ENCODE measurements around the gene PTPRK.

The PTPRK gene

DNA sequence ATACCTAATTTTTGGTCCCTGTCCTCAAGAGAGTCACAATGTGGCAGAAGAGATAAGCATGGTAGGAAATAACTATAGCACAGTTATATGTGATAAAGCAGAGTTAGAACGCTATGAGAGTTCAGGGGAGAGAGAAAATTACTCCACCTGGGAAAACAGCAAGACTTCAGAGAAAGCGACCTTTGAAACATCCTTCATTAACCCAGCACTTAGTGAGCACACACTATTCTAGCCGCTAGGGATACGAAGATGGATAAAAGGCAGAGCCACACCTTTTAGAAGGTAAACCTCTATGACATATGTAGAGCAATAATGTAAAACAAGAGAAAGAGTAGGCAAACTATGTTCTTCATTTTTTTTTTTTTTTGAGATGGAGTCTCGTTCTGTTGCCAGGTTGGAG lies 264.3 kb downstream of the PTPRK start:
- no peak overlapping the region for H3K27ac ChIP-seq
- TF ChIP-seq, protein P1, sequence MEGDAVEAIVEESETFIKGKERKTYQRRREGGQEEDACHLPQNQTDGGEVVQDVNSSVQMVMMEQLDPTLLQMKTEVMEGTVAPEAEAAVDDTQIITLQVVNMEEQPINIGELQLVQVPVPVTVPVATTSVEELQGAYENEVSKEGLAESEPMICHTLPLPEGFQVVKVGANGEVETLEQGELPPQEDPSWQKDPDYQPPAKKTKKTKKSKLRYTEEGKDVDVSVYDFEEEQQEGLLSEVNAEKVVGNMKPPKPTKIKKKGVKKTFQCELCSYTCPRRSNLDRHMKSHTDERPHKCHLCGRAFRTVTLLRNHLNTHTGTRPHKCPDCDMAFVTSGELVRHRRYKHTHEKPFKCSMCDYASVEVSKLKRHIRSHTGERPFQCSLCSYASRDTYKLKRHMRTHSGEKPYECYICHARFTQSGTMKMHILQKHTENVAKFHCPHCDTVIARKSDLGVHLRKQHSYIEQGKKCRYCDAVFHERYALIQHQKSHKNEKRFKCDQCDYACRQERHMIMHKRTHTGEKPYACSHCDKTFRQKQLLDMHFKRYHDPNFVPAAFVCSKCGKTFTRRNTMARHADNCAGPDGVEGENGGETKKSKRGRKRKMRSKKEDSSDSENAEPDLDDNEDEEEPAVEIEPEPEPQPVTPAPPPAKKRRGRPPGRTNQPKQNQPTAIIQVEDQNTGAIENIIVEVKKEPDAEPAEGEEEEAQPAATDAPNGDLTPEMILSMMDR (conservative IDR thresholded peaks at IDR 0.05): no peak

DNA sequence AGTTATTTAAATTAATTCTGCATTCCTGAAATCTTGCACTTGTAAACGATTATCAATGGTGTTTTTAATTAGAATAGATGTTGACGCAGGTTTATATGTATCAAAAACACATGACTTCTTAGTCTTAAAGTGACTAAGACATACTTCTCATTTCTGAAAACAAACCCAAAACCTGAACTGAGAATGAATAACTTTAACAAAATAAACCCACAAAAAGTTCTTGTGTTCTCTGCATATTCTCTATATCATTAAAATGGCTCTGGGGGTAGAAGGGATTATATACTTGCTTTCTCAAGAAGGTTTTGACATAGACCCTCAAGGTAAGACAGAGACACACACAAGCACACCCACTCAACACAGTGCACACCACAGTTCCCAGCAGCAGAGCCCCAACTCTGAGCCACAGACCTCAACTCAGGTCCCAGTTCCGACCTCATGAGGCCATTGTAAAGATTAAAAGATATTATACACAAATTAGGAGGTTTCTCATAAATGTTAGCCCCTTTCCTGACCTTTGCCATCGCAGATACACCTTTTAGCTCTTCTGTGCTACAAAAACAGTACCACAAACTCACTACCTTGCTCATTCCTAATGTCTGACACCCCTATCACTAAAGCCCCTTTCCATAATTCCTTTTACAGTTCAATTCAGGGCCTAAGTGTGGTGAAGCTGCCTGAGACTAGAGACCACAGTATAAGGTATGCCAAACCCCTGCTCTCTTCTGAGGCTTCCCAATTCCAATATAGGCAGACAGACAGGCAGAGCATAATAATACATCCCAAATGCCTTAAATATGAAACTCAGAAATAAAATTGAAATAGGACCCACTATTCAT lies 267.8 kb downstream of the PTPRK start:
- TF ChIP-seq, protein P1 (conservative IDR thresholded peaks at IDR 0.05): no peak
- H3K27ac ChIP-seq: no peak overlapping the region

DNA sequence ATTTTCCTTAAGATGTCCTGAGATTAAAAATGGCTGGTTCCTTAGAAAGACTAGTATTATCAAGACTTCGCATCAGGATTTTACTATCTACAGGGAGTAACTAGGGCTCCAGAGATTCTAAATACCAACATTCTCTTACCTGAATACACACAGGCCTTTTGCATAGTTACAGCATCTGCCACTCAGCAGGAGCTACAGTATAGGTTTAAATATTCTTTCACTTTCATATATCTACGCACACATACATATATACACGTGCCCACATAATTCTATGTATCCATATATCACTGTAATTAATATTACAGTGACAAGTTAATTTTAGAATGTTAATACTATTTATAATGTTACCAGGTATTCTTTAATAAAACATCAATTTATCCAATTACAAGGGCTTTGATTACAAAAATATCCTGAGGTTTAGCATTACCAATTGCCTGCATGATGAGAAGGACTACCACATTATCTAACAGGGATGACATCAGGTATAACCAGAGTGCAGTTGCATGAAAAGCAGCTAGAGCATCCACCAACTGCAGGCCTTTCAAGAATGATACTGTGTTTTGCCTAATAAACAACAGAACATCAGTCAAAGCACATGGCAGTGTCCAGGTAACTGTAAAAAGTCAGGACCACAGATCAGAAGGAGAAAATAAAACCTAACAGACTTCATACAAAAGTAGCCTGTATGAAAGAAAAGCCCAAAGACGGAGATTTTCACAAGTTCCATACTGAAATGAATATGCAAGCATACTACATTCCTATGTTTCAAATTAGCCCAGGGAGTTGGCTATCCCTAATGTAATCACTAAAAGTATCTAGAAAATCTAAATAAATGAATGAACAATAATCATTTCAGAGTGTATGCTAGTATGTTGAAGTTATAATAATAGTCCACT lies 268.7 kb downstream of the PTPRK start:
- no peak overlapping the region for H3K27ac ChIP-seq
- TF ChIP-seq, protein P1 (conservative IDR thresholded peaks at IDR 0.05): no peak

DNA sequence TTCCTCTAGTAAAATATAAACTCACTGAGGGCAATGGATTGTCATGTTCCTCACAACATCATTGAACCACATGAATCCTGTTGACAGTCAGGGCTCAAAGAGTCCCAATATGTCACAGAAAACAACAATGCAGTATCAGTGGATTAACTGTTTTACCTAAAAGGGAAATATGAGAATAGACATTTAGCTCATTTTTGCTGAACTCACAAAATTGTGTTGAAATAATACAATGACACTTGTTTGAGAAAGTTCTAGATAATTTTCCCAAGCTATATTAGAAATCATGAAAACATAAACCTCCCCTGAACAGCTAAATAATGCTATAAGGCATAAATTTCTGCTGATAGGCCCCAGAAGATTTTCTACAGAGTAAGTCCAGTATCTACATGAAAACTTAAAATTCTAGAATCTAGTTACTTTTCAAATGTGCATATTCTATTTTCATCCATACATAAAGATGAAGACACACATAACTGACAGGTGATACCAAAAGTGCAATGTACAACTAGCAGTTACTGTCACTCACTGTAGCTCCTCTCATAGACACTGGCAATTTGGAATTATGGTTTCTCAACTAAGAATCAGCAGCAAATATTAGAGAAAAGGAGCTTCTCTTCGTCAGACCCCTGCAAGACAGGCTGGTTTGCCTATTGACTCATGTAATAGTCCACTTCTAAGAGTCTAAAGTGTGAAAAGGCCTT lies 269.9 kb downstream of the PTPRK start:
- TF ChIP-seq, protein P1 (conservative IDR thresholded peaks at IDR 0.05): no peak
- no peak overlapping the region for H3K27ac ChIP-seq

DNA sequence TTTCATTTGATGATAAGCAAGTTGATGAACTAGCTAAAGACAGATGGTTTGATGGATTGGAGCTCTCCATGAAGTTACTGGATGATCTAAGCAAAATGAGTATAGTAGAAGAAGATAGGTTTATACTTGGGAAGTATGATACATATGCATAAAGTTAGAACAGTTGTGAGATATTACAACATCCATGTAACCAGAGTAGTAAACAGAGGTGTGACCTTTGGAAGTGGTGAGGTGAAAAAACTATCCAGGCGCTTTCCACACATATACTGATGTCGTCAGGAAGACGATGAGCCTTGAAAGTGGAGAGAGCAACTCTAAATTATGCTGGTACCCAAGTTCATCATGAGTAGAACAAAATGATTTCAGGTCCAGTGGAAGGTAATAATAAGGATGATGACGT lies 271.0 kb downstream of the PTPRK start:
- H3K27ac ChIP-seq: no peak overlapping the region
- TF ChIP-seq, protein P1 (conservative IDR thresholded peaks at IDR 0.05): no peak

DNA sequence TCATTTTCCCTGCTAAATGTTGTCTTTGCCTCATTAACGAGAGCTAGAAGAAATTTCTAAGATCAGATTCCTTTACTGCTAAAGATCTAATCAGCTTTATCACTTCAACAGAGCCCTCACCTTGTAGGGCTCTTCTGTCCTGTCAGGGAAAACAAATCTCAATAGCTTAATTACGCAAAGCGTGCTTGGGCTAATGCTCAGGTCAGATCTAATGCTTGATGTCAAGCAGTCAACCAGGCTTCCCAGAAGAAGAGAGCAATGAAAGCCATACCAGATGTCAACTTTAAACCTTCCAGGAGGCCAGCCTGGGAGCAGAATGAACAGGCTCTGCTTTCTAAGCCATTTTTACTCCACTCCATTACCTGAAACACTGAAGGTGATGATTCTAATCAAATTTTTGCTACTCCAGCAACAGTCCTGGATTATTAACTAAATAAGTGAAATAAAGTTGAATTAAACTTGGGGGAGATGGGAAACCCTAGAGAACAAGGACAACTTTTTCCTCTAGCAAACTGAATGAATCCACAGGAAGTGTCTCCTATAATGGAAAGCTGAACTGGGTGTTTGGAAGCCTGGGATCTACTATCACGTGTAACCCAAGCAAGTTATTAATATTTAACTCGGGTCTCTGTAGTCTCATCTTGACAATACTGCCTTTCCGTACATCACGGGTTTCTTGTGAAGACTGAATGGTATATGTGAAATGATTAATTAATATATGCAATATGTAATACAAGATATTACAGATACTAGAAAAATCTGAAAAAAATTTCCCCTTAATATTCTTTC lies 273.7 kb downstream of the PTPRK start:
- no peak overlapping the region for H3K27ac ChIP-seq
- TF ChIP-seq, protein P1 (conservative IDR thresholded peaks at IDR 0.05): no peak

Data from VCaP (cell line).